Nephron progenitor cell (in vitro differentiated cells): ENCODE results near the gene ITPK1.
A peak's percentile ranks its signal among the peaks of the same experiment; 100 is the strongest.

Source experiments
- DNase-seq: peaks from one replicate; pipeline ENCODE4 v3.0.0; 2021
- H3K27ac Mint-ChIP-seq: 2 replicates; pipeline ENCODE4 v1.8.0; 2021; ENCODE audit warnings: mild to moderate bottlenecking, moderate library complexity, mixed read lengths
- H3K27me3 Mint-ChIP-seq: 2 replicates; pipeline ENCODE4 v1.8.0; 2021; ENCODE audit warnings: mild to moderate bottlenecking, low read depth, mixed read lengths; ENCODE audit not compliant: poor library complexity
- H3K36me3 Mint-ChIP-seq: 2 replicates; pipeline ENCODE4 v1.8.0; 2021; ENCODE audit warnings: low read depth, mixed read lengths
- H3K4me1 Mint-ChIP-seq: 2 replicates; pipeline ENCODE4 v1.8.0; 2021; ENCODE audit warnings: mixed read lengths
- H3K4me3 Mint-ChIP-seq: 2 replicates; pipeline ENCODE4 v1.8.0; 2021; ENCODE audit warnings: mild to moderate bottlenecking, moderate library complexity, mixed read lengths
- H3K9me3 Mint-ChIP-seq: 2 replicates; pipeline ENCODE4 v1.8.0; 2021; ENCODE audit warnings: mild to moderate bottlenecking, moderate library complexity, mixed read lengths
- TF ChIP-seq, protein P1 (sequence below): fragments of 200-600 bp; sonication (generic); IDR thresholded peaks from 2 replicates; pipeline ENCODE4 v1.5.0; 2021; ENCODE audit warnings: antibody characterized with exemption

The ITPK1 gene

DNA sequence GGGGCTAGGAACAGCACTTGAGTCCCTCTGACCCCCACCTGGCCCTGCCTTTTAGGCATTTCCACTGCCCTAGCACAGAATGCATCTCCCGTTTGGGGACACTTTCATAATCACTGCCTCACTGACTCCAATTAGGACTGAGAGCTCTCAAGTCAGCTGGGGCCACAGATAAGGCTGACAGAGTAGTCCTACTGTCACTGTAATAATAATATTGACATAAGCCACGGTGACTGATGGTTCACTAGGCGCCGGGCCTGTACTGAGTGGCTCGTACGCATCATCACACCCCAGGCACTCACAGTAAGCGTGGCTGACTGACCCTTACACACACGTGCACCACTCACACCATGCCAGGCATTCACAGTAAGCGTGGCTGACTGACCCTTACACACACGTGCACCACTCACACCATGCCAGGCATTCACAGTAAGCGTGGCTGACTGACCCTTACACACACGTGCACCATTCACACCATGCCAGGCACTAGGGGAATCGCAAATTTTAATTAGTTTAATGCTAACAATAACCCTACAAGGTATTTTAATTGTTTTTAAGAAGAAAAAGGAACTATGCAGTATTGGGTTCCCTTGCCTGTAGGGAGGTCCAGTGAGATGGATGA is 105.1 kb downstream of the ITPK1 start:
- Mint-ChIP-seq H3K4me1 (peaks cover 92% of the 10 kb centered on the region), H3K36me3 (no peaks in the 10 kb centered on the region), H3K4me3 (no peak overlapping the region), H3K27me3 (no peaks in the 10 kb centered on the region), H3K9me3 (no peaks in the 10 kb centered on the region), H3K27ac (no peak overlapping the region)
- DNase-seq, result no peak
- TF ChIP-seq, protein P1, sequence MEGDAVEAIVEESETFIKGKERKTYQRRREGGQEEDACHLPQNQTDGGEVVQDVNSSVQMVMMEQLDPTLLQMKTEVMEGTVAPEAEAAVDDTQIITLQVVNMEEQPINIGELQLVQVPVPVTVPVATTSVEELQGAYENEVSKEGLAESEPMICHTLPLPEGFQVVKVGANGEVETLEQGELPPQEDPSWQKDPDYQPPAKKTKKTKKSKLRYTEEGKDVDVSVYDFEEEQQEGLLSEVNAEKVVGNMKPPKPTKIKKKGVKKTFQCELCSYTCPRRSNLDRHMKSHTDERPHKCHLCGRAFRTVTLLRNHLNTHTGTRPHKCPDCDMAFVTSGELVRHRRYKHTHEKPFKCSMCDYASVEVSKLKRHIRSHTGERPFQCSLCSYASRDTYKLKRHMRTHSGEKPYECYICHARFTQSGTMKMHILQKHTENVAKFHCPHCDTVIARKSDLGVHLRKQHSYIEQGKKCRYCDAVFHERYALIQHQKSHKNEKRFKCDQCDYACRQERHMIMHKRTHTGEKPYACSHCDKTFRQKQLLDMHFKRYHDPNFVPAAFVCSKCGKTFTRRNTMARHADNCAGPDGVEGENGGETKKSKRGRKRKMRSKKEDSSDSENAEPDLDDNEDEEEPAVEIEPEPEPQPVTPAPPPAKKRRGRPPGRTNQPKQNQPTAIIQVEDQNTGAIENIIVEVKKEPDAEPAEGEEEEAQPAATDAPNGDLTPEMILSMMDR, result no peak

GRCh38 chr14:93010130-93010499 is 105.6 kb downstream of the ITPK1 start:
- Mint-ChIP-seq H3K27ac (no peak overlapping the region), H3K36me3 (no peaks in the 10 kb centered on the region), H3K4me1 (peaks cover 90% of the 10 kb centered on the region), H3K9me3 (no peaks in the 10 kb centered on the region), H3K27me3 (no peaks in the 10 kb centered on the region), H3K4me3 (no peak overlapping the region)
- no peak for DNase-seq
- TF ChIP-seq, protein P1, result no peak

- no peak overlapping the region for H3K4me3 Mint-ChIP-seq
- H3K27me3 Mint-ChIP-seq, result no peaks in the 10 kb centered on the region
- H3K9me3 Mint-ChIP-seq, result no peaks in the 10 kb centered on the region
- H3K36me3 Mint-ChIP-seq, result no peaks in the 10 kb centered on the region
- DNase-seq, result no peak
- peaks cover 90% of the 10 kb centered on the region for H3K4me1 Mint-ChIP-seq
- TF ChIP-seq, protein P1, result no peak
- H3K27ac Mint-ChIP-seq, result peak overlapping the region; percentile 92
These were observed 106.1 kb downstream of the ITPK1 start for GRCh38 chr14:93009471-93010129.

- H3K27ac Mint-ChIP-seq, result peak overlapping the region; percentile 14
- no peaks in the 10 kb centered on the region for H3K36me3 Mint-ChIP-seq
- no peaks in the 10 kb centered on the region for H3K27me3 Mint-ChIP-seq
- DNase-seq, result no peak
- TF ChIP-seq, protein P1, result no peak
- no peaks in the 10 kb centered on the region for H3K9me3 Mint-ChIP-seq
- peak overlapping the region; percentile 21 for H3K4me3 Mint-ChIP-seq
- H3K4me1 Mint-ChIP-seq, result peaks cover 89% of the 10 kb centered on the region
These were observed 107.3 kb downstream of the ITPK1 start for GRCh38 chr14:93008381-93008780.

DNA sequence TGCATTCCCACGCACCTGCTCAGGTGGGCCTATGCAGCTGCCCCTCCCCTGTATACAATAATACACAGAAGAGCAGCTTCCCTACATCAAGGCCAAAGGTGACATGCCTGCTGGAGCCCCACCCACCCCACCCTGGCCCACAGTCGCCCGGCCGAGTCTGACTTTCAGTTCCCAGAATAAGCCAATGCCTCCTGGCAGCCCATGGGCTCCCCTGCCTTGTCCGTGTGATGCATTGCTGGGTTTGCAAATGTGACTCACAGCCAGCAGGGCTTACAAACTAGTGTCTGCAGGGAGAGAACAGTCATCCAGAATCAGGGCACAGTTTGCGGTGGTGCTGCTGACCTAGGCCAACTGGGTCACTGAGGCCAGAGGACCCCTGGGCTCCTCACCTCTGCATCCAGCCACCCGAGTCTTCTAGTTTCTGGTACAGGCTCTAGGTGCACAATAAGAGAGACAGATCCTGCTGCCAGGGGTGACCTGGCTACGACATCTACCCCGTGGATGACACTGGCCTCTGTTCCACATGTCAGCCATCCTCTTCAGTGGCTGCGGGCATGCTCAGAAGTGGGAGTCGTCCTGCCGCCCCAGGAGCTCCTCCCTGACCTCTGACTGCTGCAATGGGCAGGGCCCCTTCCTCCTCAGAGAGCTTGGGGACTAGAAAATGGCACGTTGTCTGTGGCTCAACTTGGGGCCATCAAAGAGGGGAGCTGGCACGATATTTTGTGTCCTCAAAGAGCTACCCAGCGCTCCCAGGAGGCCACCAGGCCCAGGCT is 108.3 kb downstream of the ITPK1 start:
- Mint-ChIP-seq H3K9me3 (no peaks in the 10 kb centered on the region), H3K4me1 (peaks cover 85% of the 10 kb centered on the region)
- no peak for DNase-seq

More for the DNA sequence above, 108.3 kb downstream of the ITPK1 start:
- H3K36me3 Mint-ChIP-seq, result no peaks in the 10 kb centered on the region
- H3K27me3 Mint-ChIP-seq, result no peaks in the 10 kb centered on the region
- H3K27ac Mint-ChIP-seq, result no peak overlapping the region
- H3K4me3 Mint-ChIP-seq, result no peak overlapping the region
- TF ChIP-seq, protein P1, result no peak
